ENCODE data around the gene ERCC4.

Gene ERCC4

DNA sequence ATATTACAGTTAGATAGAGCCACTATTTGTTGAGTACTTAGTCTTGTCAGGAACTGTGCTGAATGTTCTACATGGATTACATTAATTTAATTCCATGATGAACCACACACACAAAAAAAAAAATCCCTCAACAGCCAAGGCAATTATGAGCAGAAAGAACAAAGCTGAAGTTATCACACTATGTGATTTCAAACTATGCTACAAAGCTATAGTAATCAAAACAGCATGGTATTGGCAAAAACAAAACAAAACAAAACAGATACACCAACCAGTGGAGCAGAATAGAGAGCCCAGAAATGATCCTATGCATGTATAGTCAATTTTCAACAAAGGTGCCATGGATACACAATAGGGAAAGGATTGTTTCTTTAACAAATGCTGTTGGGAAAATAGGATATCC lies 8.1 kb upstream of the ERCC4 start:
- DNase-seq (ENCODE audit: extremely low read depth, low read depth), result no peak
- no peak for TF ChIP-seq CTCF (IDR thresholded peaks at IDR 0.05; ENCODE audit: low read depth, low read length)

DNA sequence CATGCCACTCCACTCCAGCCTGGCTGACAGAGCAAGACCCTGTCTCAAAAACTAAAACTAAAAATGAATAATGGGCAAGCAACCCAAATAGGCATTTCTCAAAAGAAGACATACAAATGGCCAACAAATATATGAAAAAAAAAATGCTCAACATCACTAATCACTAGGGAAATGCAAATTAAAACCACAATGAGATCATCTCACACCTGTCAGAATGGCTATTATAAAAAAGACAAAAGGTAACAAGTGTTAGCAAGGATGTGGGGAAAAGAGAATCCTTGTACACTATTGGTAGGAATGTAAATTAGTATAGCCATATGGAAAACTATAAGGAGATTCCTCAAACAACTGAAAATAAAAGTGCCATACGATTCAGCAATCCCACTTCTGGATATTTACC lies 7.1 kb upstream of the ERCC4 start:
- no peak for DNase-seq (ENCODE audit: extremely low read depth, low read depth)
- TF ChIP-seq CTCF (IDR thresholded peaks at IDR 0.05; ENCODE audit: low read depth, low read length), result no peak

DNA sequence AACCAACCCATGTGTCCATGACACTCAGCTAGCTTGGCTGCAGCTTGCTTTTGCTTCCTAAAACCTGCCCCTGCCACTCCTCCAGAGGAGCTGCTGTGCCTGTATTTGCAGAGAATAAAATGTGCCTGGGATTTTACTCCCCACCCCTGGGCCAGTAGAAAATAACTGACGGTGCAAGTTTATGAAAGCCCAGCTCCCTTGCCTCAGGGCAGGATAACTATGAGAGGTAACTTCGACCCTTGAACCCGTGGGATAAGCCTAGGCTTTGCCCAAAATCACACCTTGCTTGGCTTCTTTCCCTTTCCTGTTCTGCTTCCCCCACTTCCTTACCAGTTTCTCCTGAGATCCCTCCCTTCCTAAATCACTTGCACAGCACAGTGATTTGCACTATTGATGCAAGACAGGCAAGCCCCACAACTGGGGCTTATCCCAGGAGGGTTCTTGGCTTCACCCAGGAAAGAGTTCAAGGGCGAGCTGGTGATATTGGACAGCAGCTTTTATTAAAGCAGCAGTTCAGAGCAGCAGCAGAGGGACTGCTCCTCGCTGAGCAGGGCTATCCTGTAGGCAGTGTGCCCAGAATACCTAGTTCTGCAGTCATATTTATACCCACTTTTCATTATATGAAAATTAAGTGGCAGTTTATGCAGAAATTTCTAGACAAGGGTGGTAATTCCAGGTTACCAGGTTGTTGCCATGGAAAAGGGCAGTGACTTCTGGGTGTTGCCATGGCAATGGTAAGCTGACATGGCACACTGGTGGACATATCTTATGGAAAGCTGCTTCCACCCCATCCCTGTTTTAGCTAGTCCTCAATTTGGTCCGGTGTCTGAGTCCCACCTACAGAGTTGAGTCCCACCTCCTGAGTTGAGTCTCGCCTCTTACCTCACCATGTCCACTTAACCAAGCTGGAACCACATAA lies 6.3 kb upstream of the ERCC4 start:
- no peak for TF ChIP-seq CTCF (IDR thresholded peaks at IDR 0.05; ENCODE audit: low read depth, low read length)
- no peak for DNase-seq (ENCODE audit: extremely low read depth, low read depth)

- TF ChIP-seq CTCF (IDR thresholded peaks at IDR 0.05; ENCODE audit: low read depth, low read length), result no peak
- DNase-seq (ENCODE audit: extremely low read depth, low read depth), result no peak
These were observed 4.8 kb upstream of the ERCC4 start for GRCh38 chr16:13915033-13915635.

DNA sequence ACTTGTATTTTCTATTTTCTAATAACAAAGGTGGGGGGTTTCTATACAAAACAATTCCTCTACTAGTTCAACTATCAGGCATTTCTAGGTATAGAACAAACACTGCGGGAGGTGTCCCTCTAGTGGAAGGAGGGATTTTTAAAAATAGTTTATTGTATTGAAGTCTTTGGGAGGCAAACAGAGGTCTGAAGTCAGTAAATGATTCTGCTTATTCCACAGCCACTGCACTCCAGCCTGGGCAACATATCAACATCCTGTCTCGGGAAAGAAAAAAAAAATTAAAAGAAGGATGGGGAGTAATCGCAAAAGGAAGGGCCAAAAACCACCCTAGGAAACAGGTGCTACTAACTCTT lies 648 bp upstream of the ERCC4 start:
- no peak for DNase-seq (ENCODE audit: extremely low read depth, low read depth)

DNA sequence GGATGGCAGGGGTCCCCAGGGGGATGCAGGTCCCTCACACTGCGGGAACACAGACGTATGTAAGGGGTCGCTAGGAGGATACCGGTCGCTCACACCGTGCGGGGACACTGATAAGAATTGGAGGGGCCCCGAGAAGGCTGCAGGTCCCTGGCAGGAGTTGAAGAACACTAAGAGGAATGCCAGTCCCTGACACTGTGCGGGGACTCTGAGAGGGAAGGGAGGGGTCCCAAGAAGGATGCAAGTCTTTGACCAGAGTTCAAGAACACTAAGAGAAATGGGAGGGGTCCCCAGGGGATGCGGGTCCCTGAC lies 510 bp downstream of the ERCC4 start:
- TF ChIP-seq CTCF (IDR thresholded peaks at IDR 0.05; ENCODE audit: low read depth, low read length), result no peak
- no peak for DNase-seq (ENCODE audit: extremely low read depth, low read depth)

More for the DNA sequence above, 648 bp upstream of the ERCC4 start:
- TF ChIP-seq CTCF (IDR thresholded peaks at IDR 0.05; ENCODE audit: low read depth, low read length), result peak; percentile 33

GRCh38 chr16:13921328-13921727 lies 1.4 kb downstream of the ERCC4 start:
- no peak for TF ChIP-seq CTCF (IDR thresholded peaks at IDR 0.05; ENCODE audit: low read depth, low read length)
- no peak for DNase-seq (ENCODE audit: extremely low read depth, low read depth)

Data from AG09319 (cell line).